D721Med (cell line): Measurements from ENCODE around the gene GPS2.

Experiments
- DNase-seq: peaks from one replicate; pipeline ENCODE4 v3.0.0; 2011; ENCODE audit warnings: low spot score; ENCODE audit not compliant: insufficient read length
- FAIRE-seq: peaks from 2 replicates; lab custom pipeline; 2011; peaks lifted over from hg19 to GRCh38; lab: Jason Lieb, UNC
- CTCF ChIP-seq: IDR thresholded peaks from 2 replicates; pipeline ENCODE4 v1.5.1; 2012; ENCODE audit warnings: mild to moderate bottlenecking, control low read depth; ENCODE audit not compliant: insufficient read depth; ENCODE audit errors: missing control alignments

The GPS2 gene

GRCh38 chr17:7294614-7295153, 20.5 kb downstream of the GPS2 start, which contains the start of gene YBX2:
YBX2 (minus strand) TSS chr17:7294639; CDS start chr17:7294500, 139 bp downstream.
- peak; percentile 91 for DNase-seq
- no peak for TF ChIP-seq CTCF
- FAIRE-seq = no peak

GRCh38 chr17:7293816-7294613, 21.1 kb downstream of the GPS2 start:
- no peak for FAIRE-seq
- DNase-seq = peak; percentile 43
- TF ChIP-seq CTCF = no peak

GRCh38 chr17:7293159-7293558, 22.0 kb downstream of the GPS2 start:
- TF ChIP-seq CTCF = no peak
- FAIRE-seq (no peak), DNase-seq (peak; percentile 6)

GRCh38 chr17:7292729-7293128, 22.4 kb downstream of the GPS2 start:
- no peak for TF ChIP-seq CTCF
- no peak for FAIRE-seq
- DNase-seq = peak; percentile 15

GRCh38 chr17:7292194-7292593, 23.0 kb downstream of the GPS2 start:
- no peak for TF ChIP-seq CTCF
- DNase-seq (no peak), FAIRE-seq (no peak)

- no peak for FAIRE-seq
- no peak for TF ChIP-seq CTCF
- no peak for DNase-seq
These were observed 24.5 kb downstream of the GPS2 start for GRCh38 chr17:7290685-7291084.

- DNase-seq (peak; percentile 6), FAIRE-seq (no peak)
- no peak for TF ChIP-seq CTCF
These were observed 25.0 kb downstream of the GPS2 start for GRCh38 chr17:7290166-7290565.
